ENCODE measurements around the gene MCL1.

Gene MCL1

DNA sequence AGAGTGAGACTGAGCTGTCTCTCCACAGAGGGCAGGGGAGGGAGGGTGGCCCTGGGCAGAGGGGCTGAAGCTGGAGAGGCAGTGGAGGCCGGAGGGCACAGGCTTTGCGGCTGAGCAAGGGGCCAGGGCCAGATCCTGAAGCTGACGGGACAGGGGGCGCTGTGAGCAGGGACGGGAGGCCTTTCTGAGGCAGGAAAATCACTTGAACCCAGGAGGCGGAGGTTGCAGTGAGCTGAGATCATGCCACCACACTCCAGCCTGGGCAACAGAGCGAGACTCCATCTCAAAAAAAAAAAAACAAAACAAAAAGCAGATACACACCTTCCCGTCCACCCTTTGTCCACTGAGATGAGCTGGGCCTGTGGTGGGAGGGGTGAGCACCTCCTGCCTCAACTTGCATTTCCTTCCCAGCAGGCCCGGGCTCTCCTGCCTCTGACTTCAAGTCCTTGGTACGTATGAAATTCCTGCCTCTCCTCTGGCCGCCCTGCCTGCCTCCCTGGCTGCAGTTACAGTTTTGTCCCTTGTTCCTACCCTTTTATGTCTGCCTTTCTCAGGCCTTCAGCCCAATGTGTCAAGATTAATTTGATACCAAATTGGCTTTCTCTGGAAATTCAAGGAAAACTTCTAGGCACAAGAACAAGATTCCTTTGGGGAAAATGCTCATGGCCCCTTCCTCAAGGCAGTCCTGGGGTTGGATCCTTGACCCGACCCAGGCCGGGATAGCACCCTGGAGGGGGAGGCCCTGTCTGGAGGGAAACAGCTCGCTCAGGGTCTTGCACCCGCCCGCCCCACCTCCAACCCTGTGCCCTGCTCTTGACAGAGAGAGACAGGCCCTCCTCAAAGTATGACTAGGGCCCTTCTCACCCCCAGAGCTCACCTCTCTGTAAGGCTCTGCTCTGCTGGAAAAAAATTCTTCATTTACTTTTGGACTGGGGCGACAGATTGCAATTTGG, 41.4 kb downstream of the MCL1 start:
- no peak for DNase-seq (ENCODE audit: low read depth in 2 of 2)

DNA sequence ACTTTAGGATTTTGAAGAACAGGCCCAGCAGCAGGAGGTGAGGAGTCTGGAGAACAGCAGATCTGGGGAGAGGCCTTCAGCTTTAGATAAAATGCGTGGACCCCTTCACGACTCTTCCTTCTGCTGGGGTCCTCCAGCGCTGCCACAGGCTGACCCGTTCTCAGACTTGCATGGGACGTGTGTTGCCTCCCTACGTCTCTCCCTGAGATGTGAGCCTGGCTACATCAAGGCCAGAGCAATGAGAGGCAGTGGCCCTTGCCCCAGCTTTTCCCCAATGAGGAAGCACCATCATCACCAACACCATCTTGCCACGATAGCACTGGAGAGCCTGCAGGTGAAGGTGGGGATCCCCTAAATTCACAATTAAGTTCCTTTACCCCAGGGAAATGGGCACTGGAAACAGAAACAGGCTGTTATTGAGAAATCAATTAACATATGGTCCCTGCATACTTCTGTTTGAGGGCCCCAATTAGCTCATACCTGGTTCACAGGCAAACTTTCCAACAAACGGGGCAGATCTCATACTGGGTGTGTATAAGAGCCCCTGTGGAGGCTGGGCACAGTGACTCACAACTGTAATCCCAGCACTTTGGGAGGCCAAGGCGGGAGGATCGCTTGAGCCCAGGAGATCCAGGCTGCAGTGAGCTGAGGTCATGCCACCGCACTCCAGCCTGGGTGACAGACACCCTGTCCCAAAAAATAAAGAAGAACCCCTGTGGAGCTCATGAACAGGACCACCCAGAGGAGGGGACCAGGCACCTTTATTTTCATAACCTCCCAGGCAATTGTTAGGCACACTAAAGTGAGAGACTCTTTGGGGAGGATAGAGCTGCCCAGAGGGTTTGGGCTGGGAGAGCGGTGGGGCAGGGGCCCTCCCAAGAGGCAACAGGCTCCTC, 42.3 kb downstream of the MCL1 start:
- DNase-seq (ENCODE audit: low read depth in 2 of 2): no peak

DNA sequence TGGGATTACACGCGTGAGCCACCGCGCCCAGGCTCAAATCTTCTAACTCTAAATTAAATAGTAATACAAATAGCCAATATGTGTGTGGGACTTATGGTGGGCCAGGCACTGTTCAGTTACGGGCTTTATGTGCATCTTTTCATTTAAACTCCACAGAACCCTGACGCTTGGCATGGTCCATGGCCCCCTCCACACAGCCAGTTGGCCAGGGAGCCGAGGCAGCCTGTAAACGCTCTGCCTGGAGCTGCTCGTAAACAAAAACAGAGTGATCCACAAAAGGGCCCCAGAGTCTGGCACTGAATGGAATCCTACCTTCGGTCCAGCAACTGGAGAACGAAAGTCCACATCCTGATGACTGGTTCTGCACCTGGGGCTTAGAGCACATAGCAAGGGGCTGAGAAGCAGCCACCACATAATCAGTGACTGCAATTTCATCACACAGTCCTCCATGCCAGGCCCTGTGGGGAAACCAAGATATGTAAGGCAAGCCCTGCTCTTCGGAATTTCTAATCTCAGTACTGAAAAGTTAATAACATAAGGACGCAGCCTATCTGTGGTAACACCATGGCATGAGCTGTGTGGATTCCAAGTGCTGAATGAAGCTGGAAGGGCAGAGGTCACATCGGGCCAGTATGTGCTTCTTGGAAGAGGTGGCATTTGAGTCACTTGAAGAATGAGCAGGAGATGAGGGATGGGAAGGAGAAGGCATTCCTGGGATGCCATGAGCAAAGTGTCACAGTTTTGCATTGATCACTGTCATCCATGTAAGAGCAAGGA, 43.7 kb downstream of the MCL1 start:
- no peak for DNase-seq (ENCODE audit: low read depth in 2 of 2)

DNA sequence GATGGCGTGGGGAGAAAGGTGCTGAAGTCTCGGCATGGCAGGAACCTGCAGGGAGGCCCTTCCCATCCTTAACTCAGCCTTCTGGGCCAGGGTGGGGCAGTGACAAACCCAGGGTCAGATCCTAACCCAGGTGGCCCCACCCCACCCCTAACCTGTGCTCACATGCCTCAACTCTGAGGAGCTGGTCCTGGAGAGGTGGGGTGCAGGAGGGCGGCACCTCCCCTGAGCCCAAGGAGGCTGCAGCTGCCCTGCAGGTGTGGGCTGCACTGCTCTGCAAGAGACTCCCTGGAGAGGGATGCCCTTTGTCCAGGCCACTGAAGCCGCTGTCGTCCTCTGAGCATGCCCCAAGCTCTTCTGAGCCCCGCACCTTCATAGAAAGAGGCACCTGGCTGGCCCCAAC, 45.4 kb downstream of the MCL1 start:
- no peak for DNase-seq (ENCODE audit: low read depth in 2 of 2)

DNA sequence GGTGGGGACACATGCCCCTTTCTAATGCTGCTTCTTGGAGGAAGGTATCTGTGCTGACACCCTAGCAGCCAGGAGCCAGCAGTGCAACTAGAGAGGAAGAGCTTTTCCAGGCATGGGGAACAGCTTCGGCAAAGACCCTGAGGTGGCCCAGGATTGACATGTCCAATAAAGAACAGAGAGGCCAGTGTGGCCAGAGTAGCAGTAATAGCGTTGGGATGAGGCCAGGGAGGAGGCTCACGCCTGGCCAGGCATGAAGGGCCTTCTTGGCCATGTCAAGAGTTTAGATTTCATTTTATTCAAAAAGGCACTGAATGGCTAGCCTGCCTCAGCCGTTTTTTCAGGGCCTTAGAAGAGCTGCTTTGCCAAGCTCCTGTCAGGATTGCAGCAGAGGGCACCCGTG, 46.5 kb downstream of the MCL1 start:
- no peak for DNase-seq (ENCODE audit: low read depth in 2 of 2)

DNA sequence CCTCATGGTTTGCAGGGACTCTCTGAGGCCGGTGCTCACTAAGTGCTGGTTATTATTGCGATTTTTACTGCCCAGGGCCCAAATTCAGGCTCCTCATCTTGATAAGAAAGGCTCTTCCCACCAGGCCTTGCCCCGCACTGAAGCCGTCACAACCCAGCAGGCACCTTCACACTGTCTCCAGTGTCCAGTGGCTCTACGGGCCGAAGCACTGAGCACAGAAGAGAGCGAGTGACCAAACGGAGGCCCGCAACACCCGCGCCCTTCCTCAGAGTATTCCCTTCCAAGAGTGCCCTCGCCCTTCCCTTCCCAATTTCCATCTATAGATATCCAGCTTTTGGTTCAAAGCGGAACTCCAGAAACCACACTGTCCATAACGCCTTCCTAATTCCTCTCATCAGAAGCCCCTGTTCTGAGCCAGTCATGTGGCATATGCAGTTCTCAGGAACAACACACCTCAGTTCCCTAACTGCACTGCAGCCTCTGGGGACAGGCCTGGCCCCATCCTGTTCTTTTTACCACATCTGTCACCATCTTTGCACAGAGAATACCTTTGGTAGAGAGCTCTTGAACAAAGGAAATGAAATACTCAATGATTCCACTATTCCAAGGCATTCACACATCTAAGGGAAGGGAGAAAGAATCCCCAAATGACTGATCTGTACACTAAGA, 48.8 kb downstream of the MCL1 start:
- DNase-seq (ENCODE audit: low read depth in 2 of 2): no peak

DNA sequence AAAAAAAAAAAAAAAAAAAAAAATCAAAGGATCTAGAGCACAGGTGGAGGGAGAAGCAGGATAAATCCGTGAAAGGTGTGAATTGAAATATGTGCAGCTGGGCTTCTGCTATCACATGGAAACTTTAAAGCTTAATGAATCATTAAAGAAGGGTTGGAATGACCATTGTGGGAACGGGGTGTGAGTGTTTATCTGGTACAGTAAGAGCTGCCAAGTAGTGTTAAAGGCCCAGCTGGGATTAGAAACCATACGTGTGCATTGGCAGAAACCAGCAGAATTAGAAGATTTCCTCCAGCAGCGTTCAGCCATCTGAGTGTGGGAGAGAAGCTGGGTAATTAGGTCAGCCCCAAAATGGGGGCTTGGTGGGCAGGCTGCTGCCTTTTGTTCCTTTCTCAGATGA, 50.4 kb downstream of the MCL1 start:
- DNase-seq (ENCODE audit: low read depth in 2 of 2): no peak

DNA sequence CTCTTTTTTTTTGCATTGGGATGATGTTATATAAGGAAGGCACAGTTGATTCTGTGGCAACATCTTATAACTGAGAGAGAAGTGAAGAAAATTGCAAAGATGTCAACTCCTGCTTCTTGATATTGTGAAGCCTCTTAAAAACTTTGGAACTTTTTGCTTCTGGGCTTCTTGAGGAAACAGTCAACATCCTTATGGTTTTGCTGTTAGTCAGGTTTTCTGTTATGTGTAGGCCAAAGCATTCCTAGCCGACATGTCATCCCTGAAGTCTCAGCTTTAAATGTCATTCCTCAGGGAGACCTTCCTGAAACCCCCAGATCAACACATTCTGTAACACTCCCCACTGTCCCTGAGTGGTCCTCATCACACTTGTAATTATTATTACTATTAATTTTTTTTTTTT, 51.2 kb downstream of the MCL1 start:
- no peak for DNase-seq (ENCODE audit: low read depth in 2 of 2)

DNA sequence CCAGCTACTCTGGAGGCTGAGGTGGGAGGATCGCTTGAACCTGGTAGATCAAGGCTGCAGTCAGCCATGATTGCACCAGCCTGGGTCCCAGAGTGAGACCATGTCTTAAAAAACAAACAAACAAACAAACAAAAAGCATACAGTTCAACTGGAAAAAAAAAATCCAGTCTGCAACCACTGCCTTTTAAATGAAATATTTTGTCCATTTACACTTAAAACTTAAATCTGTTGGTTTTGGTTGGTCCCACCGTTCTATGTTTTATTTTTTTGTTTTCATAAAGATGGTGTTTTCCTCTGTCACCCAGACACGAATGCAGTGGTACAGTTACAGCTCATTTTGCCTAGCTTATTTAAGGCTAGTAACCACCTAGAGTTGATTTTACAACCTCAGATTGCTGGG, 54.1 kb downstream of the MCL1 start:
- no peak for DNase-seq (ENCODE audit: low read depth in 2 of 2)
